LNCaP clone FGC (cell line): Measurements from ENCODE around the gene SSU72.

Experiments
- DNase-seq: peaks from one replicate; pipeline ENCODE4 v3.0.0-alpha.2; 2011; ENCODE audit warnings: low read depth
- H3K4me3 ChIP-seq: 2 replicates; pipeline ENCODE4 v1.5.1; 2011; ENCODE audit warnings: mild to moderate bottlenecking, low read depth, low read length, control low read depth
- TF ChIP-seq, protein P1 (sequence below): IDR thresholded peaks from 2 replicates; pipeline ENCODE4 v1.5.1; 2012; ENCODE audit warnings: mild to moderate bottlenecking; ENCODE audit not compliant: control insufficient read depth, insufficient read depth; ENCODE audit errors: extremely low read depth

The SSU72 gene

DNA sequence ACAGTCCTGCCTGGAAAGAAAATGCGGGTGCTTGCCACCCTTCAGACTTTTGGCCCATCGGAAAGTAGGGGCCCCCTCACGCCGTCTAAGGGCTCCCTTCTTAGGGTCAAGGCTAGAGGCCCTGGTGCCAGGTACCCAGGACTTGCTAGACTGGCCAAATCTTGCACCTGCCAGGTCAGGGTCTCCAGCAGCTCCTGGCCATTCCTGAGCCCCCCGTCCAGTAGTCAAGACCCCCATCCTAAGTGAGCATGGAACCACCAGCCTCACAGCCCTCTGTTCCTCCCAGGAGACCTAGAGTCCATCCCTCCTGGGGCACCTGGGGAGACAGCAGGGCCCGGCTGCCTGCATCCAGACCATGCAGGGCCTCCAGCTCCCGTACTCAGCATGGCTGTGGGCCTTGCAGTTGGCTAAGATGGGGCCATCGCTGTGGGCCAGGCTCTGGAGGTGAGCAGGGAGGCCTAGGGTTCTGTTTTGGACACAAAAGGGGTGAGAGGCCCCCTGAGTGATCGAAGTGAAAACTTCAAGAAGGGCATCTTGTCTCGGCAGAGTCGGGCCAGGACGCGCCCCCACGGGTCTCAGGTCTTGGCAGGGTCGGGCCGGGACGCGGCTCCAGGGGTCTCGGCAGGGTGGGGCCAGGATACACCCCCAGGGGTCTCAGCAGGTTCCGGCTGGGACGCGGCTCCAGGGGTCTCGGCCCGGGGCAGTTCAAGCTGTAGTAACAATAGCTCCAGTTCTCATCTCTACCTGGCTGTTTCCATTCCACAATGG is 19.4 kb upstream of the SSU72 start:
- TF ChIP-seq, protein P1, sequence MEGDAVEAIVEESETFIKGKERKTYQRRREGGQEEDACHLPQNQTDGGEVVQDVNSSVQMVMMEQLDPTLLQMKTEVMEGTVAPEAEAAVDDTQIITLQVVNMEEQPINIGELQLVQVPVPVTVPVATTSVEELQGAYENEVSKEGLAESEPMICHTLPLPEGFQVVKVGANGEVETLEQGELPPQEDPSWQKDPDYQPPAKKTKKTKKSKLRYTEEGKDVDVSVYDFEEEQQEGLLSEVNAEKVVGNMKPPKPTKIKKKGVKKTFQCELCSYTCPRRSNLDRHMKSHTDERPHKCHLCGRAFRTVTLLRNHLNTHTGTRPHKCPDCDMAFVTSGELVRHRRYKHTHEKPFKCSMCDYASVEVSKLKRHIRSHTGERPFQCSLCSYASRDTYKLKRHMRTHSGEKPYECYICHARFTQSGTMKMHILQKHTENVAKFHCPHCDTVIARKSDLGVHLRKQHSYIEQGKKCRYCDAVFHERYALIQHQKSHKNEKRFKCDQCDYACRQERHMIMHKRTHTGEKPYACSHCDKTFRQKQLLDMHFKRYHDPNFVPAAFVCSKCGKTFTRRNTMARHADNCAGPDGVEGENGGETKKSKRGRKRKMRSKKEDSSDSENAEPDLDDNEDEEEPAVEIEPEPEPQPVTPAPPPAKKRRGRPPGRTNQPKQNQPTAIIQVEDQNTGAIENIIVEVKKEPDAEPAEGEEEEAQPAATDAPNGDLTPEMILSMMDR = no peak
- DNase-seq = no peak
- no peak overlapping the region for H3K4me3 ChIP-seq

DNA sequence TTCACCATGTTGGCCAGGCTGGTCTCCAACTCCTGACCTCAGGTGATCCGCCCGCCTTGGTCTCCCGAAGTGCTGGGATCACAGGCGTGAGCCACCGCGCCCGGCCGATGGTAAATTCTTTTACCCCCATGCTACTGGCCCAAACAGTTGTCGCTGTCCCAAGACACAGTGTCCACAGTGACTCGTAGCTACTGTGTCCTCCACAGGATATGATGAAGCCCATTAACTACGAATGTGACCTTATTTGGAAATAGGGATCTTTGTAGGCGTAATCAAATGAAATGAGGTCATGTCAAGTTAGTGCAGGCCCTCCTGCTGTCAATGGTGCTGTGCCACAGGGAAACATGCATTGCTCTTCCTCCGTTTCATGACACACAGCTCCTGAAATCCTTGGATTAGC is 16.8 kb upstream of the SSU72 start:
- TF ChIP-seq, protein P1 = no peak
- no peak for DNase-seq
- H3K4me3 ChIP-seq = no peak overlapping the region

DNA sequence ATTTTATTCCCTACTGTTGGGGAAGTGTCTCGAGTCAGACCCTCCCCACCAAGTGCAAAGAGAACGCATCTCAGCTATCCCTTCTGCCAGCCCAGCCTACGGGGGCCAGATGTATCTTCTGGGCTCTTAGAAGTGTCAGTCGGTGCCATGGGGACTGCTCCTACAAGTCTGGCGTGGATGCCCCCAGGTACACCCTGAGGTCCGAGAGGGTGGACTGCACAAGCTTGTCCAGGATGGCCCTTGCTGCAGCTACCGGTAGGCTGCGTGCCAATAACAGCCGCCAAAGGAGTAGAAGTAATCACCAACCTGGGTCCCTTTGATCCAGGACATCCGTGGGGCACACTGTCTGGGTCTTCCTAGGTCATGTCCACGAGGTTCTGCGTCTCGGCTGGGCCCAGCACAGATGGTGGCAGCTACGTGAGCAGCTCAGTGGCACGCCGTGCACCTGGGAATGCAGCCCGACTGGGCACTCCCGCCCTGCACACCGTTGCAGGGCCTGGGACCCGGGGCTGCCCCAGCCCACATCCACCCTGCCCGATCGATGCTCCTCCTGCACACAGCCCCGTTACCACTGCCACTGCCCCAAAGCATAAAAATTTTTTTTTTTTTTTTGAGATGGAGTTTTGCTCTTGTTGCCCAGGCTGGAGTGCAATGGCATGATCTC is 8.8 kb upstream of the SSU72 start:
- DNase-seq = no peak

DNA sequence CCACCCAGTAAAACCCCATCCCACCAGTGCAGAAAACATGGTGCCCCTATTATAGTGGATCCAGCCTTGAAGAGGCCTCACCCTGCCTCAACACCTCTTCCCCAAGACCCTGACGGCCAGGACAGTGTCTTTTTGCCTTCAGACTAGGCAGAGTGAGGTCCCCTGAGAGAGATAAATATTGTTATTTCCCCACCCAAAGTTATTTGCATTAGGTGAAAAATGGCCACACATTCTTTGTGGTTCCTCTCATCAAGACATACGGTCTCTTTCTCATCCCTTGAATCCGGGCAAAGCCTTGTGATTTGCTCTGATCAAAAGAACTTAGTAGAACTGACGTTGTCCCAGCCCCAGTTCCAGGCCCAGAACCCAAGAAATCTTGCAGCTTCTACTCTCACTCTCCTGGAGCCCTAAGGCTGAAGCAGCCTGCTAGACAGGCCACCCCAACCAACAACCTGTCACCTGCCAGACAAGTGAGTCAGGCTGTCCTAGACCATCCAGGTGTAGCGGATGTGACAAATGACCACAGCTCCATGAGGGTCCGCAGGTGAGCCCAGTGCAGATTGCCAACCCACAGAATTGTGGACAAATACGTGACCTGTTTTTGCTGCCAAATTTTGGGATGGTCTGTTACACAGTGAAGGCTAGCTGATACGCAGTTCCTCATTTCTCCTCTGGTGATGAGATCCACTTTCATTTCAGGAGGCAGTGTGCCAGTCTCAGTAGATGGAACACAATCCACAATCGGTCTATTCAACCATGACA is 8.1 kb upstream of the SSU72 start:
- H3K4me3 ChIP-seq = no peak overlapping the region
- TF ChIP-seq, protein P1 = no peak
- DNase-seq = no peak

More for the DNA sequence above, 8.8 kb upstream of the SSU72 start:
- H3K4me3 ChIP-seq = no peak overlapping the region
- TF ChIP-seq, protein P1 = no peak

DNA sequence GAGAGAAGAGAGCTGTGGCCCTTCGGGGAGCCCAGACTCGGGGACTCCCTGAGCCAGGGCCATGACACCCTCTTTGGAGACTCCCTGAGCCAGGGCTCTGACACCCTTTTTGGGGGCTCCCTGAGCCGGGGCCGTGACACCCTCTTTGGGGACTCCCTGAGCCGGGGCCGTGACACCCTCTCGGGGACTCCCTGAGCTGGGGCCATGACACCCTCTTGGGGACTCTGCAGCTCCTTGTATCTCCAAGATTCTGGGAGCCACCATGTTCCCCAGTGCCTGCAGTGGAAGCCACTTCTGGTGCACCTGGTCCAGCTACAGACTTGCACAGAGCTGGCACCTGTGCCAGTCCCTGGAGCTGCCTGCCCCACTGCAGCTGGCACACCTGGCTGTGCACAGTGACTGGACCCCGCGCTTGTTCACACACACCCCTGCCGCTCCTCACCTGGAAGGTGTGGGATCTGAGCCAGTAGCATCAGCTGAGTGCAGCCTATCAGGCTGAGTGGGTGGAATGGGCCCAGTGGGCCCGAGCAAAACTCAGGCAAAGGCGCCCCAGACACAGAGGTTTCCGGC is 3.8 kb upstream of the SSU72 start:
- DNase-seq = no peak
- no peak overlapping the region for H3K4me3 ChIP-seq
- TF ChIP-seq, protein P1 = no peak

DNA sequence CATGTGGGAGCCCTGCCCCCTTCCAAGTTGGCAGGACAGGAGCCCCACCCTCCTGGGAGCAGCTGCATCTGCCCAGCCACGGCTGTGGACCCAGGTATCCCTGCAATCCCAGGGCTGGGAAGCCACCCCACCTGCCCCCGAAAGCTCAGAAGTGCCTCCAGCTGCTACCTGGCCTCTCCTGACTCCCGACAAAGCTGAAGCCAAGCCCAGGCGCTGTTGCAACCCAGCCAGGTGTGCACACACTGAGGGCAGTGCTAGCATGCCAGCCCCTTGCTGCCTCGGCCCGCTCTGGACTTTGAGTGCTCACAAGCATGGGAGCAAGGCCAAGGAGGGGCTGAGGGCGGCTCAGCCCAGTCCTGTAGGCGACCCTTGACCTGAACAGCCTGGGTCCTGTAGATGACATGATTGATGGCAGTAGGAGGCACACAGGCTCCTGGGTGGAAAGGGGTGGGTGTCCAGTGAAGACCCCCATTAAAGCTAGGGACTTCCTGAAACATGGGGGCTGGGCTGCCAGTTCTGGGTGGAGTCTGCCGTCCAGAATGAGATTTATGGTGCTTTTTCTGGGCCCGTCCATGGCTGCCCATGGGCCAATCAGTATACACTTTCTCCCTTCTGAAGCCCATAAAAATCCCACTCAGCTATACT is 2.8 kb upstream of the SSU72 start:
- no peak overlapping the region for H3K4me3 ChIP-seq
- TF ChIP-seq, protein P1 = no peak
- DNase-seq = no peak
